Thyroid gland (tissue), 4 donors: Measurements from ENCODE around the gene SNURF.

Experiments
- POLR2A ChIP-seq, 2 donors: fragments of 450-650 bp; IDR thresholded peaks; one replicate each; pipeline ENCODE4 v1.6.1; 2017; ENCODE audit warnings: antibody characterized with exemption in 2 of 2, mild to moderate bottlenecking in 2 of 2, moderate library complexity in 1 of 2
- TF ChIP-seq, protein P1 (sequence below), 6 experiments: fragments of 200-600 bp in 3 of 6; fragments of 450-650 bp in 3 of 6; sonication (generic) in 3 of 6; IDR thresholded peaks; one replicate each; pipeline ENCODE4 v1.5.1; 2016 to 2019; ENCODE audit warnings: antibody characterized with exemption in 6 of 6, mild to moderate bottlenecking in 2 of 6, inconsistent platforms in 1 of 6, moderate library complexity in 1 of 6

GRCh38 chr15:24955531-24955921 lies 739 bp downstream of the SNURF start:
- TF ChIP-seq POLR2A (IDR thresholded peaks at IDR 0.05): no peak
- TF ChIP-seq, protein P1, sequence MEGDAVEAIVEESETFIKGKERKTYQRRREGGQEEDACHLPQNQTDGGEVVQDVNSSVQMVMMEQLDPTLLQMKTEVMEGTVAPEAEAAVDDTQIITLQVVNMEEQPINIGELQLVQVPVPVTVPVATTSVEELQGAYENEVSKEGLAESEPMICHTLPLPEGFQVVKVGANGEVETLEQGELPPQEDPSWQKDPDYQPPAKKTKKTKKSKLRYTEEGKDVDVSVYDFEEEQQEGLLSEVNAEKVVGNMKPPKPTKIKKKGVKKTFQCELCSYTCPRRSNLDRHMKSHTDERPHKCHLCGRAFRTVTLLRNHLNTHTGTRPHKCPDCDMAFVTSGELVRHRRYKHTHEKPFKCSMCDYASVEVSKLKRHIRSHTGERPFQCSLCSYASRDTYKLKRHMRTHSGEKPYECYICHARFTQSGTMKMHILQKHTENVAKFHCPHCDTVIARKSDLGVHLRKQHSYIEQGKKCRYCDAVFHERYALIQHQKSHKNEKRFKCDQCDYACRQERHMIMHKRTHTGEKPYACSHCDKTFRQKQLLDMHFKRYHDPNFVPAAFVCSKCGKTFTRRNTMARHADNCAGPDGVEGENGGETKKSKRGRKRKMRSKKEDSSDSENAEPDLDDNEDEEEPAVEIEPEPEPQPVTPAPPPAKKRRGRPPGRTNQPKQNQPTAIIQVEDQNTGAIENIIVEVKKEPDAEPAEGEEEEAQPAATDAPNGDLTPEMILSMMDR (IDR thresholded peaks at IDR 0.05): no peak
